Keratinocyte (primary cell): ENCODE measurements around the gene ANOS1.

ENCODE experiments used
- EZH2 ChIP-seq: IDR thresholded peaks from one replicate; pipeline ENCODE4 v1.6.1; 2012; ENCODE audit warnings: inconsistent platforms, mild to moderate bottlenecking, low read length, moderate library complexity
- TF ChIP-seq, protein P1 (sequence below), 3 experiments: IDR thresholded peaks in 1 of 3; conservative IDR thresholded peaks in 1 of 3; optimal IDR thresholded peaks in 1 of 3; 2 replicates in 2 of 3; 3 replicates in 1 of 3; pipeline versions ENCODE3 to v1.5.1; 2011; ENCODE audit warnings: low read length in 3 of 3, mild to moderate bottlenecking in 3 of 3, moderate library complexity in 2 of 3, control low read depth in 1 of 3, inconsistent platforms in 1 of 3; ENCODE audit not compliant: insufficient read depth in 2 of 3; ENCODE audit errors: extremely low read depth in 1 of 3

DNA sequence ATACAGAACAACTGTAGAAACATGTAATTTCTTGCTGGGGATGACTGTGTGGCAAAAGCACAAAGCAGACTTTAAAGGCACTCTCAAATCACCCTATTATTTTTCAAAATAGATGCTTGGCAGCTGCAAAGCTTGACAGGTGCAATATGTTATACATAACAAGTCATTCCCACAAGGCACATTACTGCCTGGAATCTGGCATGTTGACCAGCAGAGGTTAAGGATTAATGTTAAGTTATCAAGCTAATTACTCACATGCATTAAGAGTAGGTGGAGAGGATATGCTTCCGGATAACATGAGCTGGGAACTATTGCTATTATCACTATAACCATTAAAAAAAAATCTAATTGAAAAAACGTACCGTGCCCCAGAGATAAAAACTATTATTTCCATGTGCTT, 17.8 kb downstream of the ANOS1 start:
- TF ChIP-seq, protein P1, sequence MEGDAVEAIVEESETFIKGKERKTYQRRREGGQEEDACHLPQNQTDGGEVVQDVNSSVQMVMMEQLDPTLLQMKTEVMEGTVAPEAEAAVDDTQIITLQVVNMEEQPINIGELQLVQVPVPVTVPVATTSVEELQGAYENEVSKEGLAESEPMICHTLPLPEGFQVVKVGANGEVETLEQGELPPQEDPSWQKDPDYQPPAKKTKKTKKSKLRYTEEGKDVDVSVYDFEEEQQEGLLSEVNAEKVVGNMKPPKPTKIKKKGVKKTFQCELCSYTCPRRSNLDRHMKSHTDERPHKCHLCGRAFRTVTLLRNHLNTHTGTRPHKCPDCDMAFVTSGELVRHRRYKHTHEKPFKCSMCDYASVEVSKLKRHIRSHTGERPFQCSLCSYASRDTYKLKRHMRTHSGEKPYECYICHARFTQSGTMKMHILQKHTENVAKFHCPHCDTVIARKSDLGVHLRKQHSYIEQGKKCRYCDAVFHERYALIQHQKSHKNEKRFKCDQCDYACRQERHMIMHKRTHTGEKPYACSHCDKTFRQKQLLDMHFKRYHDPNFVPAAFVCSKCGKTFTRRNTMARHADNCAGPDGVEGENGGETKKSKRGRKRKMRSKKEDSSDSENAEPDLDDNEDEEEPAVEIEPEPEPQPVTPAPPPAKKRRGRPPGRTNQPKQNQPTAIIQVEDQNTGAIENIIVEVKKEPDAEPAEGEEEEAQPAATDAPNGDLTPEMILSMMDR (optimal IDR thresholded peaks at IDR 0.05 in 1 of 3, IDR thresholded peaks at IDR 0.05 in 1 of 3, conservative IDR thresholded peaks at IDR 0.05 in 1 of 3; ENCODE audit: extremely low read depth in 1 of 3, insufficient read depth in 2 of 3, low read length in 3 of 3), result no peak
- no peak for TF ChIP-seq EZH2
